Activated gamma-delta T cell treated with anti-CD3 and anti-CD28 coated beads, Interleukin-2, amount 50 U/mL, for 16 hours (primary cell): ENCODE data around the gene EVPL.
A peak's percentile ranks its signal among the peaks of the same experiment; 100 is the strongest.

Experiments used
- DNase-seq: peaks from one replicate; pipeline ENCODE4 v3.0.0-alpha.2; 2020; ENCODE audit warnings: low read depth

Gene EVPL

DNA sequence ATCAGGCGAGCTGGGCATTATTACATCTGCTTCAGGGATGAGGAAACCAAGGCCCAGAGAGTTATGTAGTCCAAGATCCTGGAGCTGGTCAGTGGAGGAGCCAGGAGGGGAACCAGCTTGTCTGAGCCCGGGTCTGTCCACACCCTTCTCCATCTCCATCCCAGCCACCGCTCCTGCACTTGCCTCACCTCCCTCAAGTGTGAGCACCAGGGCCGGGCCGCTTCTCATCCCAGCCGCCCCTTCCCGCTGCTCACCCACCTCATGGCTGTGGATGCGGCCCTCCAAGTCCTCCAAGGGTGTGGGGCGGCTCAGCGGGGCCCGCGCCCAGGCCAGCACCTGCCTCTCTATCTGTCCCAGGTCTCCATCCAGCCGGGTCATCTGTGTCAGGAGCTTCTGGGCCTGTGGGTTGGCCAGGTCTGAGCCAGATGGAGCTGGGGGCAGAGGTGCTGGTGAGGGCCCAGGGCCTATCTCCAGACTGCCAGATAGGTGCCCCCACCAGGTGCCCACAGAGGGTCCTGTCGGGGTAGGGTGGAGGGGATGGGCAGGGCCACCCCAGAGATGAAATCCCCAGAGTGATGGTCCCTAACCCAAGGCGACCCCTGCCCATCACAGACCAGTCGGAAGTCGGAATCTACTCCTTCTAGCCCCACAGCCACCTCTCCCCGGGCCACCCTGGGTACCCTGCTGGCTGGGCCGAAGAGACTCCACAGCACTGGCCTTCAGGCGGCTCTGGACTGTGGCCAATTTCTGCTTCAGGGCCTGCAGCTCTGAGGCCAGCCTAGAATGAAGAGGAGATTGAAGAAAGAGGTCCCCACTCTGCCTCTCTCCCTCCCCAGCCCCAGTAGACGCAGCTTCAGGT, 9.4 kb downstream of the EVPL start:
- DNase-seq, result no peak

- no peak for DNase-seq
Observed at GRCh38 chr17:76014925-76015261, 12.2 kb downstream of the EVPL start.

GRCh38 chr17:76014100-76014924, 12.8 kb downstream of the EVPL start:
- peak; percentile 67 for DNase-seq

DNA sequence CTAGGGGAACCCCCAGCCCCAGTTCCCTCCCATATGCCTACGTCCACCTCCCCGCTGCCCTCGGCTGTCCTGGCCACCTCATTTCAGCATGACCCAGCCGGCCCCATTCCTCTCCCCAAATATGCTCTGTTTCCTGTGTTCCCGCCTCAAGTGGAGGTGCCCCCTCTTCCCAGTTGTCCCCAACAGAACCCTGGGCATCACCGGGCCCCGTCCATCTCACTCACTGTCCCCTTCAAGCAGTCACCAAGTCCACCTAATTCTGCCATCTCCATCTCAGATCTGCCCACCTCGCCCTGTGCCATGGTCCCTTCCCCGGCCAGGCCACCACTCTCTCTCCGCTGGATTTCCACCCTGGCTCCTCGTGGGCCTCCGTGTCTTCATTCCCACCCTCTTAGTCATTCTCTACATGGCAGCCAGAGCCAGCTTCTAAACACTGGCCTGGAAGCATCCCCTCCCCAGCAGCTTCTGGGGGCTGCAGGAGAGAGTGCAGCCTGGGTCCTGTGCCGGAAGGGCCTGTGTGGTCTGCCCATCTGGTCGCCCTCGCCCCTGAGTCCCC, 13.7 kb downstream of the EVPL start:
- no peak for DNase-seq

GRCh38 chr17:76011951-76012350, 15.2 kb downstream of the EVPL start:
- no peak for DNase-seq

DNA sequence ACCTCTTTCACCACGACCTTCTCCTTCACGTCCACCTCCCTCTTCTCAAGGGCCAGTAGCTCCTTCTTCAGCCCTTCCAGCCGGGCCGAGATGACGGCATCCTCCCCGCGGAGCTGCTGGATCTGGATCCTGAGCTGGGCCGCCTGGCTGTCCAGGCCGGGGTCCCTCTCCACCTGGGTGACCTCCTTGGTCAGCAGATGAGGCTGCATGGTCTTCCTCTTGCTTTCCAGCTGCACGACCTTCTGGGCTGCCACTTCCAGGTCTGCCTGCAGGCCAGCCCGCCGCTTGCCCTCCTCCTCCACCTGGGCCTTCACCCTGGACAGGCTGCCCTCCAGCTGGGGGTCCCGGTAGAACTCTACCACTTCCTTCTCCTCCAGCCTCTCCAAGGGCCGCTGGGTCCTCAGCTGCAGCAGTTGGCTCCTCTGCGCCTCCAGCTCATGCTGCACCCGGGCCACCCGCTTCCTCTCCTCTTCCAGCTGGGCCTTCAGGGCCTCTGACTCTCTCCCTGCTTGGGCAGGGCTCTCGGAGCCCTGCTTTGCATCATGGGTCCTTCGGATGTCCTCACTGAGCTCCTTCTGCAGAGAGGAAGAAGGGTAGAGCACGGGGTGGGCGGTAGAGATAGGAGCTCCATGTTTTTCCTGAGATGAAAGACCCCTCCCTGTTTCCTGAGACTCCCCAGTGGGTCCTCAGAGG, 17.0 kb downstream of the EVPL start:
- DNase-seq, result no peak

- no peak for DNase-seq
Observed at GRCh38 chr17:76009447-76009846, 17.7 kb downstream of the EVPL start.

- DNase-seq, result no peak
Observed at GRCh38 chr17:76008630-76009425, 18.3 kb downstream of the EVPL start.

DNA sequence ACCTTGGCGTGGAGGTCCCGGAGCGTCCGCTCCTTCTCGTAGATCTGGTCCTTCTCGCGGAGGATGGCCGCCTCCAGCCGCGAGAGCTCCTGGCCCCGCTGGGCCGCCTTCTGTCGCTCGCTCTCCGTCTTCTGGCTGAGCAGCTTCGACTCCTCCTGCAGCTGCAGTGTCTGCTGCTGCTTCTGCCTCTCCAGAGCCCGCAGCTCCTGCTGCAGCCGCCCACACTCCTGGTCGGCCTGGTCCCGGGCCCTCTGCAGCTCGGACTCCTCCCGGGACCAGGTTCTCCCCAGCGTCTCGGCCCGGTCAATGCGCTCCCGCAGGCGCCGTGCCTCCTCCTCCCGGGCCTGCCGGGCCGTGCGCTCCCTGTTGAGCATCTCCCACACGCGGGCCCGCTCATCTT, 18.9 kb downstream of the EVPL start:
- no peak for DNase-seq

- DNase-seq, result no peak
Observed at GRCh38 chr17:76007850-76008165, 19.3 kb downstream of the EVPL start.

GRCh38 chr17:76007131-76007849, 19.8 kb downstream of the EVPL start:
- DNase-seq, result no peak

GRCh38 chr17:76005263-76006149, 21.6 kb downstream of the EVPL start:
- peak; percentile 79 for DNase-seq

- no peak for DNase-seq
Observed at GRCh38 chr17:76004750-76005262, 22.3 kb downstream of the EVPL start.

GRCh38 chr17:76003915-76004314, 23.2 kb downstream of the EVPL start:
- DNase-seq, result no peak

- no peak for DNase-seq
Observed at GRCh38 chr17:76002100-76002499, 25.0 kb downstream of the EVPL start.

DNA sequence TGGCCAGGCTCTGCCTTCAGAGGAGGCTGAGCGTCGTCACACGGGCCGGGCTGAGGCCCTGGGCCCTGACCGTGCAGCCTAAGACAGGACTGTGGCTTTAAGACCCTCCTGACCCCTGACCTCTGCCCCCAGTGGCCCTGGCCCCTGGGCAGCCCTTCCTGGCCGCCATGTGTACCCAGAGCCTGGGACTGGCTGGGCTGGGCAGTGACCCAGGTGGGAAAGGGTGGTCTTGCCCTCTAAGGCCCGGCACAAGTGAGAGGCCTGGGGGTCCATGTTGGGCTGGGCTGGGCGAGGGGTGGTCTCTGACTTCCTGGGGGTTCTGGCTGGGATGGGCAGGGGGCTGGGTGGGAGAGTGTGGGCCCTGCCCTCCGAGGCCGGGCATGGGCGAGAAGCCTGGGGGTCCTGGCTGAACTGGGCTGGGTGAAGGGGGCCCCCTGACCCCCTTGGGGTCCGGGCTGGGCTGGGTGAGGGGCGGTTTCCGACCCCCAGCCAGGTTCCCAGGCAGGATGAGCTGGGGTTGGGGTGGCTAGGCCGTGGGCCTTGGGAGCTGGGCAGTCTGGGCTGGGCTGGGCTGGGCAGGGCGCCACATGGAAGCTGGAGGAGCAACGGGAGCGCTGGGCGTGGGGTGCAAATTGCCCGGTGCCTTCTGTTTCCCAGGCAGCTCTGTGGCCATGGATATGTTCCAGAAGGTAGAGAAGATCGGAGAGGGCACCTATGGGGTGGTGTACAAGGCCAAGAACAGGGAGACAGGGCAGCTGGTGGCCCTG, 26.2 kb downstream of the EVPL start, which contains the start of gene CDK3:
CDK3 (plus strand) TSS at position 101 of the 767 bp plus-strand sequence; CDS start at position 672, 571 bp downstream.
- DNase-seq, result no peak

DNA sequence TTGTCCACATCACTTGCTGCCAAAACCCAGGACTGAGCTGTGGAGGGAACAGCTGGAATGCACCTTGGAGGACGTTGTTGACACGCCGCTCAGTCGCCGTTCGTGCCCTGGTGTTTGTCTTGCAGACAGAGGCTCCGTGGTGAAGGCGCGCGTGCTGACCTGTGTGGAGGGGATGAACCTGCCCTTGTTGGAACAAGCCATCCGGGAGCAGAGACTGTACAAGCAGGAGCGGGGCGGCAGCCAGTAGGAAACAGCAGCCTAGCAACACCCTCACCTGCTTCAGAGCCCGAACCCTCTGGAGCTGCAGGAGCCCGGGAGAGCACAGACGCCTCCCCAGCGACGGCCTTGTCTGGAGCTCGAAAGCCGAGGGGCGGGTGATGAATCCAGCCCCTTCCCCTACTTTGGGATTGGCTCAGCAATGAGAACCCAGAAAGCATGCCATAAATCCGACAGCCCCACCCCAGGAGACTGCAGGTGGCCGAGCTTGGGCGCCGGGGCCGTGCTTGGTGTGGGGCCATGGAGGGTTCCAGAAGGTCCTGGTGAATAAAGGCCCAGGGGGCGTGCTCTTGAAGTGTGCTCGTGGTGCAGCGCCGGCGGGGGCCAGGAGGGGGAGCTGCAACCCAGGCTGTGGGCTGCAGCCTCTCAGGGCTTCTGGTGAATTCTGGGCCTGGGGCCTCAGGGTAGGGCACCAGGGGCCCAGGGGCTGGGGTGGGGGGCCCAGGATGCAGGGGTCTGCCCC, 26.9 kb downstream of the EVPL start:
- peak; percentile 38 for DNase-seq

DNA sequence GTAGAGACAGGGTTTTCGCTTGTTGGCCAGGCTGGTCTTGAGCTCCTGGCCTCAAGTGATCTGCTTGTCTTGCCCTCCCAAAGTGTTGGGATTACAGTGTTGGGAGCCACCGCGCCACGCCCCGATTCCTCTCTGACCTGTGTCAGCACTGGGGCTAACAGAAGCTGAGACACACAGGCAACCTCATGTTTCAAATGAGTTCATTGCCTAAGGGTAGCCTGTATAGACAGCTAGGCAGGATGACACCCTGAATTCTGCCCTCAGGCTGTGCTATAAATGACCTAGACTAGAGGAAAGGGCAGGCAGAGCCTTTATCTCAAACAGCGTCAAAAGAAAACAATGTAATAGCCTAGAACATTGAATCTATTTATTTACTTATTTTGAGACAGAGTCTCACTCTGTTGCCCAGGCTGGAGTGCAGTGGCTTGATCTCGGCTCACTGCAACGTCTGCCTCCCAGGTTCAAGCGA, 28.7 kb downstream of the EVPL start:
- no peak for DNase-seq
